ENCODE results near the gene BCR.

- TF ChIP-seq, protein P1, sequence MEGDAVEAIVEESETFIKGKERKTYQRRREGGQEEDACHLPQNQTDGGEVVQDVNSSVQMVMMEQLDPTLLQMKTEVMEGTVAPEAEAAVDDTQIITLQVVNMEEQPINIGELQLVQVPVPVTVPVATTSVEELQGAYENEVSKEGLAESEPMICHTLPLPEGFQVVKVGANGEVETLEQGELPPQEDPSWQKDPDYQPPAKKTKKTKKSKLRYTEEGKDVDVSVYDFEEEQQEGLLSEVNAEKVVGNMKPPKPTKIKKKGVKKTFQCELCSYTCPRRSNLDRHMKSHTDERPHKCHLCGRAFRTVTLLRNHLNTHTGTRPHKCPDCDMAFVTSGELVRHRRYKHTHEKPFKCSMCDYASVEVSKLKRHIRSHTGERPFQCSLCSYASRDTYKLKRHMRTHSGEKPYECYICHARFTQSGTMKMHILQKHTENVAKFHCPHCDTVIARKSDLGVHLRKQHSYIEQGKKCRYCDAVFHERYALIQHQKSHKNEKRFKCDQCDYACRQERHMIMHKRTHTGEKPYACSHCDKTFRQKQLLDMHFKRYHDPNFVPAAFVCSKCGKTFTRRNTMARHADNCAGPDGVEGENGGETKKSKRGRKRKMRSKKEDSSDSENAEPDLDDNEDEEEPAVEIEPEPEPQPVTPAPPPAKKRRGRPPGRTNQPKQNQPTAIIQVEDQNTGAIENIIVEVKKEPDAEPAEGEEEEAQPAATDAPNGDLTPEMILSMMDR (IDR thresholded peaks at IDR 0.05), result no peak
- TF ChIP-seq POLR2A (IDR thresholded peaks at IDR 0.05), result no peak
These were observed 64.9 kb downstream of the BCR start for GRCh38 chr22:23245045-23245798.
